Kasumi-1 (cell line): ENCODE results near the gene NAB2.
"Not testable (repeated sequence)": the region's sequence is repeated elsewhere in the genome, so short reads cannot be mapped to it uniquely, and the experiment has no call there.

Experiments used
- DNase-seq, 2 experiments: peaks; one replicate each; lab custom pipeline; 2025; lab: John Stamatoyannopoulos, UW

The NAB2 gene

DNA sequence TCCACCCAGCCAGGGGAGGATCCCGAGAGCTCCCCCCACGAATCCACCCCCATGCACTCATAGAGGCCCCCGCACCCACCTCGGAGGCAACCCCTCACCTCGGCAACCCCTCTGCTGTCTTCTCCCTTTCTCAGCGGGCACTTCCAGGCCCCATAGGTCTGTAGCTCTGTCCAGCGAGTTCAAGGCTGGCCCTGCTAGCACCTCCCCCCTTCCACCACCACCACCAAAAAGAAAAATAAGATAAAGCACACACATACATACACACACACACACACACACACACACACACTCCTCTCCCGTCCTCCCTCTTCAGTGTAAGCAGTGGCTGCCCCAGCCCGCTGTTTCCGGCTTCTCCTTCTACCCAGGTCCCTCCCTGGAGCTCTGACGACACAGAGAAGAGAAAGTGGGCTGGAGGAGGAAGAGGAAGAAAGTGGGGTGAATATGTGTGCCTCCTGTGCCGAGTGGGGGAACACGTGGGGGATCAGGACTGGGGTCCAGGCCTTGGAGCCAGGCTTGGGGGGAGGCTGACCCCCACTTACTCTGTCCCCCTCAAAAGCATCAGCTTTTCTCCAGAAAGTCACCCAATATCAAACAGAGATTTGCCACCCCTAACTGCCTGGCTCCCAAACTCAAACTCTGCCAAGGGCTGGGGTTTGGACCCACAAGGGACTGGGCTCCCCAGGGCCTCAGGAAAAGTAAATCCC is 22.3 kb downstream of the NAB2 start, which contains the start of gene STAT6:
TSS of gene STAT6 (minus strand) at position 332 of the 704 bp plus-strand sequence. CDS start 3,084 bp downstream, outside the sequence.
- peak; percentile 95 to 96 for DNase-seq

DNA sequence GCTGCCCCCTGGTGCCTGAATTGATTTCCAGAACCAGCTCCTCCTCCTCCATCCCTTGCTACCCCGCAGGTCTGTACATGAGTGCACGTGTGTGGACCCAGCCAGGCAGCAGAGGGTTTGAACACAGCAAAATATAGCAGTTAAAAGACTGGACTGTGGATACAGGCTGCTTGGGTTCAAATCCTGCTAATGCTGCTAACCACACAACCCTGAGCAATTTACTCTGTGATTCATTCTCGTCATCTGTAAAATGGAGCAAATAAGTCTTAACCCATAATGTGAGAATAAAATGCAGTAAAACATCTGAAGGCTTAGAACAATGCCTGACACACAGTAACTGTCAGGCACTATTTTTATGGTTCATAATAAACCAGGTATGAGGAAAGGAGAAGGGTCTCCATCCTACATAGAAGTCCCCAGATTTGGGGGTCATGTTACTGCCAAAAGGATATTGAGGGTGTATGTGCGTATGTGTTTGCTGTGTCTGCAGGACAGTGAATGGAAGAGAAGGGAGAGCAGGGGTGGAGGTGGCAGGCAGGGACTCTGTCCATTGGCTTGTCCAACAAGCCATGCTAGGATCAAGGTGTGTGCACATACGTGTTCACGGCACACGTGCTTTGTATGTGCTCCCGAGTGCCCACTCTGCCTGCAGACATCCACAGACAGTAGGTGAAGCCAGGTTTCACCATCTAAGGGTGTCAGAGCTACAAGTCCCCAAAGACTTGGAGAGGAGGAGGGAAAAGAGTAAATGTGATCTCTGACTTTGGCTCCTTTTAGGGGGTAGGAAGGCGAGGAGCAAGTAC is 23.8 kb downstream of the NAB2 start:
- no peak for DNase-seq

DNA sequence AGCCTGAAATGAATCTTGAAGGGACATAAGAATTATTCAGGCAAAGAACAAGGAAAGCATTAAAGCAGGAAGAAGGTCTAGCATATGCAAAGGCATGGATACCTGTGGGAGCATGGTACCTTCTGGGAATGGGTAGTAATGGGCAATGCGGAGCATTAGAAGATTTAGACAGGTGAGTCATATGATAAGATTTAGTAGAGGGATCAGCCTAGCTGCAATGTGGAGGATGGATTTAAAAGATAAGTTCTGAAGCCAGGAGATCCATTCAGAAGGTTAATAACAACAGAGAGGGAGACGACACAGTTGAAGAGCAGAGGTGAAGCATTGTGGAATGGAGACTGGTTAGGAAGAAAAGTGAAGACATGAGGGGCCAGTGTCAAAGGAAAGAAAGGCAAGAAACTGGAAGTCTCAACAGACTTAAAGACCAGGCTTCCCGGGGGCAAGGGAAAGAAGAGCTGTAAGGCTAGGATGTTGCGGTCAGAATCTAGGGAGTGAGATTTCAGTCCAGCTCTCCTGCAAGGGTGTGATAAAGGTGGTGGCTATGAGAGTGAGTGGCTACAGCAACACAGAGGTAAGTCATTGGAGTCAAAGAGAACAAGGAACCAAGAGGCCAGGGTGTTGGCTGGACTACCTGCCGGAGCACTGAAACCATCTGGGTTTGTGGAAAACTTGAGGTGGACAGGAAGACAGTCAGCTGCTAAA is 27.8 kb downstream of the NAB2 start:
- DNase-seq: no peak

DNA sequence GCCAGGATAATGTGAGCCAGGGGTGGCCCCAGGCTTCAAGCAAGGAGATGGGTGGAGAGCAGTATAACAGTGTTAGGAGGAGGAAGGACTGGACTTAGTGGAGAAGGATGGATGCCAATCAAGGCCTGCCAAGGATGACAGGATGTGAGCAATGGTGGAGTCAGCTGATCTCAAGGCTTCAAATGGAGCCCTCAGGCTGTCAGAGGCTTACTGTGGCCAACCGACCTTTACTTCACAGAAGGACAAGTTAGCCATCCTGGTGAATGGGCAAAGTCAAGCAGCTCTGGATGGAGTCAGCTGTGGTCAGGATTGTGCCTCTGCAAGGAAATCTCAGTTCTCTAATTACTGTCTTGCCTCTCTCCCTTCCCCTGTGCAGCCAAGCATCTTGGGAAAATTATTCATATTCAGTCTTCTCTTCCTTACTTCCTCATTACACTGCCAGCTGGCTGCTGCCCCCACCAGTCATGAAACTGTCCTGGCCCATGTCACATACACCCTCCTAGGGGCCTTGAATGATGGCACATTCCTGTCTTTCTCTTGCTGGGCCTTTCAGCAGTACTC is 29.9 kb downstream of the NAB2 start:
- peak; percentile 58 to 65 for DNase-seq

DNA sequence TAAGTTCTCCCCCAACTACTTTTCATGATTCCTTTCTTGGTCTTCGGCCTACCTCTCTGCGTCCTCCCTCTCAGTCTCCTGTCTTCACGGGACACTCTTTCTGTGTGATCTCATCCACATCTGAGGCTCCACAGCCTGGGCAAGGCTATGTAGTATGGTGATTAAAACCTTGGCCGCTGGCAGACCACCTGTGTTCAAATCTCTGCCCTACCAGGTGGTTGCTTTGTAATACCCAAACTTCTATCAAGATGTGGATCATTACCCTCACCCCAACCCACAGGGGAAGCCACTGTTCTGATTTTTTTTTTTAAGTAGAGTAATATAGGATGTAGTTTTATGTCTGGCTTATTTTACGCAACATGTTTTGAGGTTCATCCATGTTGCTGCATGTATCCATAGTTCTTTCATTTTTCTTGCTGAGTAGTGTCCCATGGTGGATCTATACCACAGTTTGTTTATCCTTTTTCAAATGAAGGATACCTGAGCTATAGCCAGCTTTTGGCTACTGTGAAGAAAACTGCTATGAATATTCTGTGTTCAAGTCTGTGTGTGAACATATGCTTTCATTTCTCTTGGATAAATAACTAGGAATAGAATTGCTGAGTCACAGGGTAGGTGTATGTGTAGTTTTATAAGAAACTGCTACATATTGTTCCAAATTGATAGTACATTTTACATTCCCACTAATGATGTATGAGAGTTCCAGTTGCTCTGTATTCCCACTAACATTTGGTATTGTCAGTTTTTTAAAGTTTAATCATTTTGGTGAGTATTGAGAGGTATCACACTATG is 30.6 kb downstream of the NAB2 start:
- no peak for DNase-seq

DNA sequence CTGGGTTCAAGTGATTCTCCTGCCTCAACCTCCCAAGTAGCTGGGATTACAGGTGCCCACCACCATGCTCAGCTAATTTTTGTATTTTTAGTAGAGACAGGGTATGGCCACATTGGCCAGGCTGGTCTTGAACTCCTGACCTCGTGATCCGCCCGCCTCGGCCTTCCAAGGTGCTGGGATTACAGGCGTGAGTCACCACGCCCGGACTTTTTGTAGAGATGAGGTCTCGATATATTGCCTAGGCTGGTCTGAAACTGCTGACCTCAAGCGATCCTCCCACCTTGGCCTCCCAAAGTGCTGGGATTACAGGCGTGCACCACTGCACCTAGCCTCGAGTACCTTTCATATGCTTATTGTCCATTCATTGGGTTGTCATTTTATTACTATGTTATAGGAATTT is 31.8 kb downstream of the NAB2 start:
- not testable (repeated sequence) for DNase-seq

DNA sequence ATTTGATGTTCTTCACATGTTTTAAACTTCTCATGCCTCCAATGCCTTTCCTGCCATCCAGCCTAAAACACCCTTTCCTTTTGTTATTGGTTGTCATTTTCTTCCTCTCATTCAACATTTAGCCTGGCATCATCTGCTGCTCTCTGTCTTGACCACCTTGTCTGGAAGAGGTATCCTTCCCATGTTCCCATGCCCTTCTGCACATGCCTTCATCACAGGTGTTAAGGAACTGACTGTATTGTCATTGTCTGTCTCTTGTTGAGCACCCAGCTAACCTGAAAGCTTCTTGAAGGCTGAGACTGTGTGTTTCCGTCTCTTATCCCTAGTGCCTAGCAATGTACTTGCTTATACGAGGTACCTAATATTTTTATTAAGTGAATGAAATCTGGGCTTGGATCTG is 34.9 kb downstream of the NAB2 start:
- DNase-seq: no peak

DNA sequence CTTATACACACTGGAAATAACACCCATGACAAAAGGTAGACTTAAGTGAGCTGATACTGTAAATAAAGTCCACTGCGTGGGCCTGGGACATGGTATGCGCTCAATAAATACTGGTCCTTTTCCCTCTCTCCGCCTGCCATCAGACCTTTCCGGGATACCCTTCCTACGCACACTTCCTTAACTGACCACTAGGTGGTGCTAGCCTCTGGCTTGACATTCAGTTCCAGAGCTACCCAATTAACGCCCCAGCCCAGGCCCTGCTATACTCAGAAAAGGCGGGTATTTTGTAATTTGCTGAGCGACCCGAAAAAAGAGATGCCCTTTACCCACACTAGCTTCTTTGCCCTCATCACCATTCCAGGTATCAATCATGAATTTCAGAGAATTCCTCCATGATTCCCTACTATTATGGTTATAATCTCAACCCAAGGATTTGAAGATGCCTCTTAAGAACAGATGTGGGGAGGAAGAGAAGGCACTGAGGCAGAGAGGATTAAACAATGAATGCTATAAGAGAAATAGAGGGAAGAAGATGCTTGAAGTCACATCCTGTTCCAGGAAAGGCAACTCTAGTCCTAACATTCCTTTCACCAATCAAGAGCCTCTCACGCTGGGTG is 35.5 kb downstream of the NAB2 start:
- peak; percentile 86 to 92 for DNase-seq

DNA sequence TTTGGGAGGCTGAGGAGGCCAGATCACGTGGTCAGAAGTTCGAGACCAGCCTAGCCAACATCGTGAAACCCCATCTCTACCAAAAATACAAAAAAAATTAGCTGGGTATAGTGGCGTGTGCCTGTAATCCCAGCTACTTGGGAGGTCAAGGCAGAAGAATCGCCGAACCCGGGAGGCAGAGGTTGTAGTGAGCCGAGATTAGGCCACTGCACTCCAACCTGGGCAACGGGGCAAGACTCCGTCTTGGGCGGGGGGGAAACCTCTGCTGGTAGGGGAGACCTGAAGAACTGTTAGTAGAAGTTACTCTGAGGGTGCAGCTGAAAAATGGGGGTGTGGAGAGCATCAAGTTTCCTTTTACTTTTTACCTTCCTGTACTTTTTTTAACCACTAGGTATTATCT is 37.1 kb downstream of the NAB2 start:
- DNase-seq: no peak

DNA sequence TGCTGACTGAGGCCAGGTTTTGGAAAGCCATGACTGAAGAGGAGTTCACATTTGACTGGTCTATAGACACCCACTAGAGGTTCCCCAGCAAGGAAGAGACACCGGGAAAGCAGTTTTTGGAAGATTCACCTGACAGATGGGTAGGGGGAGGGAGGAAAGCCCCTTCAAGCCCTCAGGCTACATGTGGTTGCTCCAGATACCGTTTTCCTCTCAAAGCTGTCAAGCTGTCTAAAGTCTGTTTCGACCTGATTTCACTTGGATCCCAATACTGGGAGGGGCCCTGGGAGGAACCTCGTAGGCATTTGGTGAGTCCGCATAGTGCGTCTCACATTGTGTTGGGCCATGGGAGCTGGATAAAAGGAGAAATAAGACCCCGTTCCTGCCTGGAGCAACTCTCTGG is 37.6 kb downstream of the NAB2 start:
- no peak for DNase-seq

DNA sequence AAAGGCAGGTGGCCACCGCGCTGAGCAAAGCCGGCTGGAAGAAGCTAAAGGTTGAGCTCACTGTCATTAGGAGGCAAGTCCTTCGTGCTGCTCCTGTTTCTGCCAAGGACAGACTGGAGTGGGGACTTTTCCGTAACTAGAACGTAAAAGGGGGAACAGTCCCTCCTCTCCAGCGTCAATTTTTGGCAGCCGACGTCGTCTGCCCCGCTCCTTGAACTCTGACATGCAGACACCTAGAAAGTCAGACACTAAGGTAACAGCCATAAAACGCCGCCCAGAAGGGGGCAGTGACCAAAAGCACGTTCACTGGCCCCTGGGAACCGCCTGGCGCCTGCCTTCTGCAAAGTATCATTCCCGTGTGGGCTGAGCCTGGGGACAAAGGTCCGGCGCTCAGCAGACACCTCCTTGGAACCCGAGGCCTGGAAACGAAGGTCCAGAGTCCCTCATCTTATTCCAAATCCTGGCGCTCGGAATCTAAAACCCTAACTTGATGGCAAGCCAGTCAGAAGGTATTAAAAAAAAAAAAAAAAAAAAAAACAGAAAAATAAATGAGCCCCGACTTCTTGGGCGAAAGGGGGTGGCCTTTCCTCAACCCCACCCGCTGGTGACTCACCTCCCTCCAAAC is 38.3 kb downstream of the NAB2 start:
- DNase-seq: no peak

DNA sequence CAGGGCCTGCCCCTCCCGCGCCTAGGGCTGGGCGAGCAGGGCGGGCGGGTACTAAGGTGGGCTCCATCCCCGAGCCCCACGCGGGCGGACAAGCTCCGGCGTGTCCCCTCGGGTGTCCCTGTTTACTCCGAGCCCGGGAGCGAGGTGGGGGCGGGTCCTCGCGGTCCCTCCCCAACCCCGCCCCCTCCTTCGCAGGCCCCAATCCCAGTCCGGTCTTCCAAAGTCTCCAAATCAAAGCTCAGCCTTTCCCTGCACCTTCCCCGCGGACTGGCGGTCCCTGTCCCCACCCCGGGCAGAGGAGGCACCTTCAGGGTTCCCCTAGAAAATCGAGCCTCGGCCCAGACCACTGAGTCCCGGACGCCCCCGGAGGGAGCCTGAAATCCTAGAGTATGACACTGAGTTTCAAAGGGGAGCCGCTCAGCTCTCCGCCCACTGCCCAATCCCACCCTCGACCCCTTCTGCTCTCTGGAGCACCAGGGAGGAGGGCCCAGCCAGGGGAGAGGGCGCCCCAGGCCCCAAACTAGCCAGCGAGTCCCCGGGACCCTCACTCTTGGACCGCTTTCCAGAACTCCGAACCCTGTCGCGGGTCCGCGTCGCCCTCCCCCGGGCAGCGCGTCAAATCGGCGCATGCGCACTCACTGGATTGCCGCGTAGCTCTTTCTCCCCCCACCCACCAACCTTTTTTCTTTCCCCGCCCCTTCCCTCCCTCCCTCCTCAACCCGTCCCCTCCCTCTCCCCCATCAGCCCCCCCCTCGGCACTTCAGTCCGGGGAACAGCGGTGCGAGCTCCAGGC is 39.0 kb downstream of the NAB2 start, which contains the start of gene LRP1:
TSS of gene LRP1 (plus strand) at position 758 of the 793 bp plus-strand sequence. CDS start 482 bp downstream, outside the sequence.
- peak in 1 of 2 experiments; percentile 28 for DNase-seq

DNA sequence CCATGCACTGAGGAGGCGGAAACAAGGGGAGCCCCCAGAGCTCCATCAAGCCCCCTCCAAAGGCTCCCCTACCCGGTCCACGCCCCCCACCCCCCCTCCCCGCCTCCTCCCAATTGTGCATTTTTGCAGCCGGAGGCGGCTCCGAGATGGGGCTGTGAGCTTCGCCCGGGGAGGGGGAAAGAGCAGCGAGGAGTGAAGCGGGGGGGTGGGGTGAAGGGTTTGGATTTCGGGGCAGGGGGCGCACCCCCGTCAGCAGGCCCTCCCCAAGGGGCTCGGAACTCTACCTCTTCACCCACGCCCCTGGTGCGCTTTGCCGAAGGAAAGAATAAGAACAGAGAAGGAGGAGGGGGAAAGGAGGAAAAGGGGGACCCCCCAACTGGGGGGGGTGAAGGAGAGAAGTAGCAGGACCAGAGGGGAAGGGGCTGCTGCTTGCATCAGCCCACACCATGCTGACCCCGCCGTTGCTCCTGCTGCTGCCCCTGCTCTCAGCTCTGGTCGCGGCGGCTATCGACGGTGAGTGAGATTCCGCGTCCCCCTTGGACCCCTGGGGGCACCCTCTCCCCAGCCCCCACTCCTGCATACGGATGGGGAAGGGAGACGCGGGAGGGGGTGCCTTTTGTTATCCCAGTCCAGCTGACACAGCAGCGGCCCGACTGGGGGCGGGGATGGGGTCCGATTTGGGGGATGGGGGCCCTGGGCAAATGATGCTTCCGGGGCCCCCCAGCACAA is 39.8 kb downstream of the NAB2 start:
- no peak for DNase-seq

DNA sequence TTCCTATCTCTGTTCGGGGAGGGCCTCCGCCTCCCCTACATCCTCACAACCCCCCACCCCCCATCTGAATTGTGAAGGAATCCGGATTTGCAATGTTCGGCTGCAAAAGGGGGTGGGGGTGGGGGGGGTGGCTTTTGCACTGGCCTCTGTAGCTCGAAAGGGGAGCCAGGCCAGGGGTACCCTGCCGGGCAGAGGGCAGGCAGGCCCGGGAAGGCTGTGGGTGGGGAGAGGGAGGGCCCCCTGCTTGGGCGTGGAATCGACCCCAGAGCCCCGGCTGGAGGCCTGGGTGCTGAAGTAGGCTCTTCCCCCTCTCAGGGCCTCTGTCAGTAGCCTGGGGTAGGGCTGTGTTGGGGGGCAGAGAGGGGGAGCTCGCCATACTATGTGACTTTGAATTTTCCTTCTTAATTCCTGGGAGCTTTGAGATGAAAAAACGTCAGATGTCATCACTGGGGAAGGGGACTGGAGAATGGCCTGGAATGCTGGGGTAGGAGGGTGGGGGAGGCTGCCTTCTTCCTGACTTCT is 40.5 kb downstream of the NAB2 start:
- DNase-seq: no peak

DNA sequence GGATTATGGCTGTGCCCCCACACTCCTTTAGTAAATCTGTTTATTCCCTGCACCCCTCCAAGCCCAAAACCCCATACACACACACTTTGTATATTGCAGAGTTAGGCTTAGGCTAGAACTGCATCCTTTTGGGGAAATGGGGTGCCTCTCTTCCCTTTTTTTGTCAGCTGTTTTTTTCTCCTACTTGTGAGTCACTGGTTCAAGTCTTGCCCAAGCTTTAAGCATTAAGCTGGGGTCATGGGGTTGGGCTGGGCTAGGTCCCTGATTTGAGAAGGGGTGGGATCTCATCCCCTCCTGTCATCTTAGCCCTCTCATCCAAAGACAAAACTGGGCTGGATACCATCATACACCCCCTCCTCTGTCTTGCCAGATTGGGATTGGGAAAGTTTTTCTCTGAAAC is 41.0 kb downstream of the NAB2 start:
- peak in 1 of 2 experiments; percentile 21 for DNase-seq

DNA sequence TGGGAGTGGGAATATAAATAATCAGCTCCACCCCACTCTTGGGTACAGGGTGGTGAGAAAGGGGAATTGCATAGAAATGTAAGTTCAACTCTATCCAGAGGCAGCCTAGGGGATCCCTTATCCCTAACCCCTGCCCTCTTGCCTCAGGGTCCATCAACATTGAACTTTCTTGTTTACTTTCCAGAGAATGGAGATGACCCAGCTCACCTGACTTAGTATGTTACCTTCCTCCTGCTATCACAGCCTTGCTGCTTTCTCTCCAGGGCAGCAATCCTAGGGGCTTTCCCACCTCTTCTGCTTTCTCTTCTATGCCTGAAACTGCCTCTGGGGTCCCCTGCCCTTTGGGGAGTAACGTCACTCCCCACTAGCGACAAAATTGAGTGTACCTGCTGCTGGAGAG is 42.0 kb downstream of the NAB2 start:
- no peak for DNase-seq

DNA sequence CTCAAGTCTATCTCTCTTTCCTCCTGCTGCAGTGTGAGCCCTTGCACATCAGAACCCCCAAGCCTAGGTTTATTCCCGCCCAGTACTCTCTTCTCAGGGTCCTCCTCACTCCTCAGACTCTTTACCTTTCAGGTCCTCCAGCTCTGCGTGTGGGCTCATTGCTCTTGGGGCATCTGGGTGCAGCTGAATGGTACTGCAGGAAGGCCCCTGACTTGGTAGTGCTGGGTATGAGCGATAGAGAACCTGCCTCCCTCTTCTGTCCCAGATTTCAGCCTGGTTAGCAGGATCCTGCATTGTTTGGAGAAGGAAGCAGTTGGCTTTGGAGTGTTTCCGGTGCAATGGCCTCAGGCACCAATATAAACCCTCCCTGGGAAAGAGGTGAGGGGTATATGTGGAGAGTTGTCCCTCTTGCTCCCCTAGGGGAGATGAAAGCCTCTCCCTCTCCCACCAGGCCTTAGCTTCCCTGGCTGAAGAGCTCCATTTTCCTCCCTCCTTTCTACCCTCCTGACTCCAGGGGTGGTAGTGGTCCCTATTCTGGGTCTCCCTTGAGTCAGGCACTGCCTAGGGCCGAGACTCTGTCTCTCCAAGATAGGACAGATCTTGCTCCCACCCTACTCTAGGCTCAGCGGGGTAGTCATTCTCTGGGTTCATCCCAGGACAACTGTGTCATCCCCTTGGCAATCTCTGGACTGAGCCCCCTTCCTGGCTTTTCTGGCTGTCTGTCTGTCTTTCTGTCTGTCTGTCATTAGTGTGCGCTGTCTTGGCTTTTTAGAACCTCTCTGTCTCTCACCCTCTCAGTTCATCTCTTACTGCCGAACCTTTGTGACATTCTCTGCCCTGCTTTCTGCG is 43.2 kb downstream of the NAB2 start:
- no peak for DNase-seq
